D341Med (cell line): Measurements from ENCODE around the gene C1QTNF6.
"Not testable (repeated sequence)": the region's sequence is repeated elsewhere in the genome, so short reads cannot be mapped to it uniquely, and the experiment has no call there.

Experiments
- DNase-seq: peaks from one replicate; pipeline ENCODE4 v3.0.0; 2012; ENCODE audit warnings: low spot score

C1QTNF6 gene

GRCh38 chr22:37176464-37177061, 11.5 kb downstream of the C1QTNF6 start:
- no peak for DNase-seq

GRCh38 chr22:37175414-37176281, 12.4 kb downstream of the C1QTNF6 start:
- DNase-seq = no peak

DNA sequence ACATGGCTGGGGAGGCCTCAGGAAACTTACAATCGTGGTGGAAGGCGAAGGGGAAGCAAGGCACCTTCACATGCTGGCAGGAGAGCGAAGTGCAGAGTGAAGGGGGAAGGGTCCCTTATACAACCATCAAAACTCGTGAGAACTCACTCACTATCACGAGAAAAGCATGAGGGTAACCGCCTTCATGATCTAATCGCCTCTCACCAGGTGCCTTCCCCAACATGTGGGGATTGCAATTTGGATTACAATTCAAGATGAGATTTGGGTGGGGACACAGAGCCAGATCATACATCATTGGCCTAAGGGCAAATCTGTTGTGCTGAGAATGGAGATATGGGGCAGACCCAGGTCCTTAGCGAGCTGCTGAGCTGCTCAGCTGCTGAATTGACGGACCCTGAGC, 13.1 kb downstream of the C1QTNF6 start:
- no peak for DNase-seq

DNA sequence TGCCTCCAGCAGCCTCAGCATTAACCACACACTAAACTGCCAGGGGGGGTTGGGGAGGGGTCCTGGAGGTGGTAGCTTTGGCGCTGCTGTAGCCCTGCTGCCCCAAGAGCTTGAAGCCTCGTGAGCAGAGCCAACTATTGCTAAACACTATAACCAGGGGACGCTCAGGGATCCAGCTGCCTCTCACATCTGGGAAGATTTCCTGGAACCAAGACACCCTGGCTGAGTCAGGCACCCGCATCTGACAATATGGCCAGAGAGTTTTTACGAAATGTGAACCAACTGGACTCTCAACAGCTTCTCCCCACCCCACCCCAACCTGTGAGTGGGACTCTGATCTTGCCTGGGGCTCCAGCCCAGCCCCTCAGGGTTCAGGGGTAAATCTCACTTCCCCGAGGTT, 14.3 kb downstream of the C1QTNF6 start:
- no peak for DNase-seq

GRCh38 chr22:37172266-37173245, 15.5 kb downstream of the C1QTNF6 start:
- DNase-seq = no peak

GRCh38 chr22:37171662-37172061, 16.4 kb downstream of the C1QTNF6 start:
- no peak for DNase-seq

DNA sequence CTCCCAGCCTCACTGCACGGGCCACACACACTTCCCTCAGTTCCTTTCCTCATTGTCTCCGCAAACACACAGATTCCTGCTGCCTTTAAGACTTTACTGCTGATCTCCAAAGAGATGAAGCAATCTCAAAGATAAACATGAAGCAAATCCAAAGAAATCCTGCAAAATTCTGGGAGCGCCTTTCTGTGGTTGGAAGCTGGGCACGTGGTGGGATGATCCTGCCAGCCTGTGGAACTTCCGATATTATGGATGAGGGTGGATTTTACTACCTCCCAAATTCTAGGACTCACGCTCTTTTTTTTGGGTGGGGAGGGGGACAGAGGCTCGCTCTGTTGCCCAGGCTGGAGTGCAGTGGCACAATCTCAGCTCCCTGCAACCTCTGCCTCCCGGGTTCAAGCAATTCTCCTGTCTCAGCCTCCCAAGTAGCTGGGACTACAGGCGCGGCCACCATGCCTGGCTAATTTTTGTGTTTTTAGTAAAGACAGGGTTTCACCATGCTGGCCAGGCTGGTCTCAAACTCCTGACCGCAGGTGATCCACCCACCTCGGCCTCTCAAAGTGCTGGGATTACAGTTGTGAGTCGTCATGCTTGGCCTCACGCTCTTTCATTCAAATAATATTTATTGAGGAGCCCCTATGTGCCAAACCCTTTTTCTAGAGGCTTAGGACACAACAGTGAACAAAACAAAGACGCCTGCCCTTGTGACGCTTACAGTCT, 17.2 kb downstream of the C1QTNF6 start:
- DNase-seq = not testable (repeated sequence)

- no peak for DNase-seq
These were observed 17.9 kb downstream of the C1QTNF6 start for GRCh38 chr22:37169947-37170688.

GRCh38 chr22:37169406-37169805, 18.6 kb downstream of the C1QTNF6 start:
- no peak for DNase-seq

DNA sequence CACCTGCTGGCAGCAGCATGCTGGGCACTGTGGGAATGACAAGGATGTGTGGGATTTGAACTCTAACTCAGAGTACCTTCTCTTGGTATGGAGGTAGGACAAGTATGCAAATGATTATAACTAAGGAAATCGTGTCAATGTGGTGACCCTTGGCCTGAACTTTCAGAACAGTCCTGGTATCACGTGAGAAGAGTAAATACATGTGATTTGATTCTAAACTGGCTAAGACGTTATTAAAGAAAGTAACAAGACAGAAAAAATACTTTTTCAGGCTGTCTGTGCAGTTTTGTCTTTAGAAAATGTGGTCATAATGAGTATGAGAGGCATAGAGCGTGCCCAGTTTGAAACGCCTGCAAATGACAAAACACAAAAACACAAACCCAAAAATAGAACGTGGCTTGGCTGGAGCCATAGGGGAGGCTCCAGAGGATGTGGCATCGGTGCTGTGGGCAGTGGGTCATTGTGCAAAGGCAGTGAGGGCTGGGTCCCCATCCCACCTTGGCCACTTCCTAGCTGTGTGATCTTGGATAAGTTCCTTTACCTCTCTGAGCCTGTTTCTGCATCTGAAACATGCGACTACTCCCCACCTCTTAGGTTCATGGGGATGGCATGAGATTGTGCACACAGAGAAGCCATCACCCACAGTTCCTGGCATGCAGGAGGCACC, 19.9 kb downstream of the C1QTNF6 start:
- DNase-seq = no peak

- DNase-seq = no peak
These were observed 20.7 kb downstream of the C1QTNF6 start for GRCh38 chr22:37167176-37167980.

DNA sequence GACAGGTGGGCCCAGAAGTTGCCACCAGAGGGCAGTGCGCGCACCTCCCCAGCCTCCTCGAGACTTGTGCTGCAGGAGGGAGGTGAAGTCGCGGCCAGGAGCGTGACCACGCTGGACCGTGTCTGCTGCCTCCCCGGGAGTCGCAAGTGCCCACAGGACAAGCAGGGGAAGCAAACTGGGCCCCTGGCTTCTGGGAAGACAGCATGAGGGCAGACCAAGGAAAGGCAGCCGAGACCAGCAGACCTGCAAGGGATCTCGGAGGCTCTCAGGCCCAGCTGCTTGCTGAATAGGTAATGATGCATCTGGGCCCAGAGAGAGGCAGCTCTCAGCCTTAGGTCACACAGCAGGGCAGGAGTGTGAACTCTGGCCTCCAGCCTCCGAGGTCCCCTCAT, 21.4 kb downstream of the C1QTNF6 start:
- DNase-seq = peak; percentile 88

DNA sequence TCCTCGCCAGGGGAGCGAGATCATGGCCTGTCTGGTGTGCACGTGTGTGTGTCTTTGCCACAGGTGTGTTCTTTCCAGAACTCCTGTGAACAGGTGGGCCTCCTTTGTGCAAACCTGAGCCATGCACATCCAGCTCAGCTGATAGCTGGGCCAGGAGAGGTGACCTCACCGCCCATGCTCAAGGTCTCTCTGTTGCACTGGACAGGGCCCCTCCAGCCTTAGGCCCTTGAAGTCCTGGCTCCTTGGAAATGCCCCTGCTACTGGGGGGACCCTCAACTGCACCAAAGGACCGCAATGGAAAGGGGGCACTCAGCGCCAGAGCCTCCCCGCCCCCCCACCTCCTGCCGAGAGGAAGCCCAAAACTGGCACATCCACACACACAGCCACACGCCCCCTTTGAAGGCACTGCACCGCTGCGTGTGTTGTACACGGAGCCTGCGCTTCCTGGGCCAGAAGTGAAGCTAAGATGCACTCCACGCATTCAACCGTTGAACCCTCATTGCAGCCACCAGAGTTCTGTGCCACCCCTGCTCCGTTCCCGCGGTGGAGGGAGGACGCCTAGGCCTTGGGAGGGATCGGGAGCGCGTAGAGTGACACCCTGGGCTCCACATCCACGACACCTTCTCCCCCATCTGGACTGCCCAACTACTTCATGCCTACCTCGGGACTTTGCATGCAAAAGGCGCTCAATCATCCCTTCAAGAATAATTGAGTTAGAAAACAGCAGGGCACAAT, 21.9 kb downstream of the C1QTNF6 start:
- DNase-seq = no peak

DNA sequence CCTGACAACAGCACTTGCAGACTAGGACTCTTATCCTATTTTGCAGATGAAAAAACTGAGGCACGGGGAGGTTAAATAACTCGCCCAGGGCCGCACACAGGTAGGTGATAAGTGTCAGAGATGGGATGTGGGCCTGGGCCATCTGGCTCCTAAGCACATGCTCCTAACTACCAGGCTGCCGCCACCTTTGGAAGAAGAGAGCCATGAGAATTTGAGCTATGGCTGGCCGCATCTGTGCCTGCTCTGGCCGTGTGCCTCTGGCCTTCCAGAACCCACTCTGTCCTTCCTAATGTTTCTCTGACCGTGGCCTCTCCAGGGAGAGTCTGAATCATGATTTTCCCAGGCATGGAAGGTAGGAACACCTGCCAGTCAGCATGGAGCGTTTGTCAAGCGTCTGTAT, 23.0 kb downstream of the C1QTNF6 start:
- no peak for DNase-seq

DNA sequence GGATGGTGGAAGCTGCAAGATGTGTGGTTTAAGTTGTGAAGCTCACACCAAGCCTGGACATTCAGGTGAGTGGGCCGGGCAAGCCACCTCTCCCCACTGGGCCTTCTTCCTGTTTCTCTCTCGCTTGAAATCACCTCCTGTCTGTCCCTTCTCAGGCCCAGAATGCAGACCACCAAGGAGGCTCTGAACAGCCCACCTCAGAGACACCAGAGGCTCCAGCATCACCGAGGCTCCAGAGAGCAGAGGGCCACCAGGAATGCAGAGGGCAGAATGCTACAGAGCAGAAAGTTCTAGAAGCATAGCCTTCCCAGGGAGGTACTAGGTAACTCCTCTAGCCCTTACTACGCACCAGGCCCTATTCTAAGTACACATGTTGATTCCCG, 23.6 kb downstream of the C1QTNF6 start:
- DNase-seq = no peak

GRCh38 chr22:37163575-37164504, 24.2 kb downstream of the C1QTNF6 start:
- DNase-seq = no peak

DNA sequence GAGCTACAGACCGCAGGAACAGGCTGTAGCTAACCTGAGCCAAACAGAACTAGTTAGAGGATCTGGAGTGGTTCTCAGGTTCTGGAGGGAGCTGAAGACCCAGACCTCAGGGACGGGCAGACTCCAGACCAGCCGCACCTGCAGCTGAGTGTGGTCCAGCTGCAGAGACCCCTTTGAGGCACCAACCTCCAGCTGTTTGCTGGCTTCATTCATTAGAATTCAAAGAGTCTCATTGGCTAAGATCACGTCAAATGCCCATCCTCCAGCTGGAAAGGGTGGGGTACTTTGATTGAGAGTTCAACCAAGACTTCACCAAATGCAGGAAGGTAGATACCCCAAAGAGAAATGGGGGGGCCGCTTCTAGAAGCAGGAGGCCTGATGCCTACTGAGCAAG, 25.0 kb downstream of the C1QTNF6 start:
- DNase-seq = no peak
